SK-N-SH treated with all-trans-retinoic acid at 6 μM for 48 hours (cell line): ENCODE measurements around the gene HAPLN3.

Experiments used
- ATAC-seq: fragments of 200-7000 bp; cut with Tn5 transposase; 3 replicates; pipeline ENCODE4 v1.9.1; 2020; ENCODE audit warnings: mild to moderate bottlenecking, moderate library complexity
- ARNTL ChIP-seq: fragments of 450-650 bp; formaldehyde crosslinking; IDR thresholded peaks from 2 replicates; pipeline ENCODE4 v1.5.0; 2020; ENCODE audit warnings: low read depth, mild to moderate bottlenecking, moderate library complexity, borderline replicate concordance
- BACH2 ChIP-seq: fragments of 250-450 bp; sonication (Bioruptor Pico); IDR thresholded peaks from 2 replicates; pipeline ENCODE4 v1.9.0; 2021; ENCODE audit warnings: mild to moderate bottlenecking, borderline replicate concordance
- CREB5 ChIP-seq: fragments of 250-450 bp; sonication (Bioruptor Pico); IDR thresholded peaks from 2 replicates; pipeline ENCODE4 v1.5.1; 2020; ENCODE audit warnings: low read depth, mild to moderate bottlenecking, moderate library complexity
- CSDC2 ChIP-seq: fragments of 250-450 bp; sonication (Bioruptor Pico); IDR thresholded peaks from 2 replicates; pipeline ENCODE4 v1.5.0; 2020; ENCODE audit warnings: mild to moderate bottlenecking, moderate library complexity
- CSRNP3 ChIP-seq: fragments of 250-450 bp; sonication (Bioruptor Pico); IDR thresholded peaks from 2 replicates; pipeline ENCODE4 v1.5.1; 2021; ENCODE audit warnings: mild to moderate bottlenecking, moderate library complexity
- ESRRG ChIP-seq: fragments of 250-450 bp; sonication (Bioruptor Pico); IDR thresholded peaks from 2 replicates; pipeline ENCODE4 v1.6.1; 2021; ENCODE audit warnings: mild to moderate bottlenecking
- GLIS3 ChIP-seq: fragments of 250-450 bp; sonication (Bioruptor Pico); IDR thresholded peaks from 2 replicates; pipeline ENCODE4 v1.5.0; 2020; ENCODE audit warnings: mild to moderate bottlenecking, moderate library complexity
- ISL1 ChIP-seq: fragments of 250-450 bp; sonication (Bioruptor Pico); IDR thresholded peaks from 2 replicates; pipeline ENCODE4 v2.1.2; 2022; ENCODE audit warnings: mild to moderate bottlenecking, moderate library complexity
- OSR1 ChIP-seq: fragments of 250-450 bp; sonication (Bioruptor Pico); IDR thresholded peaks from 2 replicates; pipeline ENCODE4 v1.8.0; 2022; ENCODE audit warnings: moderate library complexity, mild to moderate bottlenecking, inconsistent platforms
- PATZ1 ChIP-seq: fragments of 250-450 bp; sonication (Bioruptor Pico); IDR thresholded peaks from 2 replicates; pipeline ENCODE4 v1.8.0; 2020; ENCODE audit warnings: mild to moderate bottlenecking, moderate library complexity, borderline replicate concordance
- POU6F1 ChIP-seq: fragments of 250-450 bp; sonication (Bioruptor Pico); IDR thresholded peaks from 2 replicates; pipeline ENCODE4 v1.8.0; 2021; ENCODE audit warnings: low read depth, mild to moderate bottlenecking, moderate library complexity, borderline replicate concordance
- PPARA ChIP-seq: fragments of 250-450 bp; sonication (Bioruptor Pico); IDR thresholded peaks from 2 replicates; pipeline ENCODE4 v1.5.0; 2020; ENCODE audit warnings: mild to moderate bottlenecking, borderline replicate concordance
- RARB ChIP-seq: fragments of 250-450 bp; sonication (Bioruptor Pico); IDR thresholded peaks from 2 replicates; pipeline ENCODE4 v1.8.0; 2021; ENCODE audit warnings: mild to moderate bottlenecking, moderate library complexity
- SNAI2 ChIP-seq: fragments of 250-450 bp; sonication (Bioruptor Pico); IDR thresholded peaks from 2 replicates; pipeline ENCODE4 v1.5.0; 2020; ENCODE audit warnings: mild to moderate bottlenecking, moderate library complexity
- TCF4 ChIP-seq: fragments of 250-450 bp; sonication (Bioruptor Pico); IDR thresholded peaks from 2 replicates; pipeline ENCODE4 v1.8.0; 2021; ENCODE audit warnings: mild to moderate bottlenecking, moderate library complexity, borderline replicate concordance
- TOX ChIP-seq: fragments of 250-450 bp; sonication (Bioruptor Pico); IDR thresholded peaks from 2 replicates; pipeline ENCODE4 v1.8.0; 2021; ENCODE audit warnings: mild to moderate bottlenecking, moderate library complexity, borderline replicate concordance
- ZC3H10 ChIP-seq: fragments of 250-450 bp; sonication (Bioruptor Pico); IDR thresholded peaks from 2 replicates; pipeline ENCODE4 v1.5.1; 2021; ENCODE audit warnings: mild to moderate bottlenecking, moderate library complexity
- ZFP3 ChIP-seq: fragments of 250-450 bp; sonication (Bioruptor Pico); IDR thresholded peaks from 2 replicates; pipeline ENCODE4 v1.5.0; 2020; ENCODE audit warnings: mild to moderate bottlenecking, moderate library complexity
- ZFP30 ChIP-seq: fragments of 450-650 bp; formaldehyde crosslinking; IDR thresholded peaks from 2 replicates; pipeline ENCODE4 v1.5.0; 2022; ENCODE audit warnings: mild to moderate bottlenecking, moderate library complexity
- ZNF565 ChIP-seq: fragments of 450-650 bp; formaldehyde crosslinking; conservative IDR thresholded peaks from 2 replicates; pipeline ENCODE4 v1.5.0; 2020; ENCODE audit warnings: low read depth, mild to moderate bottlenecking, moderate library complexity
- ZNF70 ChIP-seq: fragments of 450-650 bp; formaldehyde crosslinking; IDR thresholded peaks from 2 replicates; pipeline ENCODE4 v1.5.0; 2020; ENCODE audit warnings: mild to moderate bottlenecking, moderate library complexity
- ZNF8 ChIP-seq: fragments of 450-650 bp; formaldehyde crosslinking; IDR thresholded peaks from 2 replicates; pipeline ENCODE4 v1.5.0; 2020; ENCODE audit warnings: mild to moderate bottlenecking, moderate library complexity

The HAPLN3 gene

GRCh38 chr15:88902846-88903245, 7.5 kb upstream of the HAPLN3 start:
- ATAC-seq, result no peak
- TF ChIP-seq ARNTL (CRISPR knock-in tag) (no peak), CSRNP3 (CRISPR knock-in tag) (no peak), ZNF565 (CRISPR knock-in tag) (no peak), RARB (CRISPR knock-in tag) (no peak), OSR1 (no peak), PATZ1 (CRISPR knock-in tag) (no peak), TOX (CRISPR knock-in tag) (no peak), ISL1 (no peak), POU6F1 (CRISPR knock-in tag) (no peak), BACH2 (CRISPR knock-in tag) (no peak), ZC3H10 (CRISPR knock-in tag) (no peak), ZNF70 (CRISPR knock-in tag) (no peak), CREB5 (CRISPR knock-in tag) (no peak), ZFP3 (no peak), CSDC2 (no peak), SNAI2 (CRISPR knock-in tag) (no peak), GLIS3 (no peak), ESRRG (CRISPR knock-in tag) (no peak), PPARA (CRISPR knock-in tag) (no peak)

GRCh38 chr15:88902221-88902835, 7.0 kb upstream of the HAPLN3 start:
- ATAC-seq, result no peak
- TF ChIP-seq ZFP30 (CRISPR knock-in tag) (no peak), ESRRG (CRISPR knock-in tag) (no peak), CSRNP3 (CRISPR knock-in tag) (no peak), BACH2 (CRISPR knock-in tag) (no peak)

GRCh38 chr15:88901508-88902220, 6.3 kb upstream of the HAPLN3 start:
- no peak for ATAC-seq
- TF ChIP-seq SNAI2 (CRISPR knock-in tag), result no peak
- no peak for TF ChIP-seq GLIS3
- TF ChIP-seq ZNF8, result no peak
- no peak for TF ChIP-seq POU6F1 (CRISPR knock-in tag)
- no peak for TF ChIP-seq CSRNP3 (CRISPR knock-in tag)
- no peak for TF ChIP-seq PPARA (CRISPR knock-in tag)
- TF ChIP-seq OSR1, result no peak
- TF ChIP-seq ZNF70 (CRISPR knock-in tag), result no peak
- TF ChIP-seq ZNF565 (CRISPR knock-in tag), result no peak
- TF ChIP-seq TCF4 (CRISPR knock-in tag), result no peak
- TF ChIP-seq PATZ1 (CRISPR knock-in tag), result no peak
- TF ChIP-seq RARB (CRISPR knock-in tag), result no peak
- TF ChIP-seq TOX (CRISPR knock-in tag), result no peak
- TF ChIP-seq ESRRG (CRISPR knock-in tag), result no peak
- no peak for TF ChIP-seq ARNTL (CRISPR knock-in tag)
- no peak for TF ChIP-seq ZC3H10 (CRISPR knock-in tag)
